GM10266 (cell line): ENCODE measurements around the gene SCIN.

Experiments
- DNase-seq: peaks from one replicate; pipeline ENCODE4 v3.0.0; 2012; ENCODE audit errors: extremely low spot score
- CTCF ChIP-seq: IDR thresholded peaks from 2 replicates; pipeline ENCODE4 v1.5.1; 2012; ENCODE audit warnings: mild to moderate bottlenecking, low read depth; ENCODE audit not compliant: control insufficient read depth, insufficient read depth; ENCODE audit errors: missing control alignments

Gene SCIN

GRCh38 chr7:12540850-12541249, 29.7 kb upstream of the SCIN start:
- TF ChIP-seq CTCF, result no peak
- no peak for DNase-seq

- no peak for DNase-seq
- no peak for TF ChIP-seq CTCF
These were observed 26.9 kb upstream of the SCIN start for GRCh38 chr7:12543586-12543985.

- DNase-seq, result no peak
- no peak for TF ChIP-seq CTCF
These were observed 21.4 kb upstream of the SCIN start for GRCh38 chr7:12549106-12549505.

GRCh38 chr7:12550956-12551355, 19.6 kb upstream of the SCIN start:
- TF ChIP-seq CTCF, result no peak
- DNase-seq, result no peak

- no peak for DNase-seq
- no peak for TF ChIP-seq CTCF
These were observed 17.6 kb upstream of the SCIN start for GRCh38 chr7:12552876-12553275.

- TF ChIP-seq CTCF, result no peak
- no peak for DNase-seq
These were observed 17.1 kb upstream of the SCIN start for GRCh38 chr7:12553416-12553815.

GRCh38 chr7:12554351-12554750, 16.2 kb upstream of the SCIN start:
- TF ChIP-seq CTCF, result no peak
- no peak for DNase-seq
